NOMO-1 (cell line): ENCODE results near the gene LANCL2.

Experiments used
- DNase-seq, 2 experiments: peaks; one replicate each; lab custom pipeline; 2025; ENCODE audit not compliant: unreplicated experiment in 2 of 2; lab: John Stamatoyannopoulos, UW

Gene LANCL2

DNA sequence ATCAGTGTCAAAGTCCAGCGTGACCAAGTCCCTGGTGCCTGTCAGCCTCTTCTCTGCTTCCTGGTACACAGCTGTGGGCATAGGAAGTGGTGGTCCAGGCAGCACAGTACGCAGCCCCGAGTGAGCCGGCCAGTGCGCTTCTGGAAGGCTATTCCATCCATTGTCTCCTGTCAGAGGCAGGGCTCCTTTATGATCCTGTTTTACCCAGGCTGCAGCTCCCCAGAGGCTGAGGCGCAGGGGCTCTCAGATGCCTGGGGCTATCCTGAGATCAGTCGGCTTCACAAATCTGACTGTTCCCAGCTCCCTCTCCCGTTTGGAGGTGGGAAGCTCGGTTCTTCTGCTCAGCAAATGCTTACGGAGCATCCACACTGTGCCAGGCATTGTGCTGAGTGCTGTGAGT is 70.3 kb downstream of the LANCL2 start:
- no peak for DNase-seq

DNA sequence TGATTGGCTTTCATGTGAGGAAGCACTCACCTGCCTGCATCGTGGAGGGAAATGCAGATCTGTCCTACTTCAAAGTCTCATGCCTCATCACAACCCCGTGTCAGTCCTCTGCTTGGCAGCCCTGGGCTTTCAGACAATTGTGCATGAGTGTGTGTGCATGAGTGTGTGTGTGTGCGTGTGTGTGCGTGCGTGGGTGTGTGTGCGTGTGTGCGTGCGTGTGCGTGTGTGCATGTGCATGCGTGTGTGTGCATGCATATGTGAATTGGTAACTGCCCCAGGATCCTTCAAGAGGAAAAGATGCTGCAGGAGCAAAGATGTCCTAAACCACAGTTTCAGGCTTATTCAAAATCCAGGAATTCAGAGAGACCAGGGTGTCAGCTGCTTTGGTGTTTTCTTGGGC is 71.3 kb downstream of the LANCL2 start:
- DNase-seq: no peak

DNA sequence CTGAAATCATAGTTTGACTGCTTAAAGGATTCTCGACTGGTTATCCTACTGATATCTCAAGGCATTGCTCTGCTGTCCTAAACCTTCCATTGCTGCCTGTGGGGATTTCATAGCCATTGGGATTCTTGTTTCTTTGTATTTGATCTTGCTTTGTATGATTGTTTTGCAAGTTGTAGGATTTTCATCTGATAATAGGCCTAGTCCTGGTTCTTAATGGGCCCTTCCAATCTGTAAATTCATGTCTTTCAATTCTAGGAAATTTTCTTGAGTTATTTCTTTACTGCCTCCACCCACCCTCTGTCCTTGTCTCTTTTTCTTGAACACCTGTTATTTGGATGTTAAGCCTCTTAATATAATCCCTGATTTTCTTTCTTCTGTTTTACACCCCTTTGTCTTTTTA is 72.2 kb downstream of the LANCL2 start:
- DNase-seq: no peak

DNA sequence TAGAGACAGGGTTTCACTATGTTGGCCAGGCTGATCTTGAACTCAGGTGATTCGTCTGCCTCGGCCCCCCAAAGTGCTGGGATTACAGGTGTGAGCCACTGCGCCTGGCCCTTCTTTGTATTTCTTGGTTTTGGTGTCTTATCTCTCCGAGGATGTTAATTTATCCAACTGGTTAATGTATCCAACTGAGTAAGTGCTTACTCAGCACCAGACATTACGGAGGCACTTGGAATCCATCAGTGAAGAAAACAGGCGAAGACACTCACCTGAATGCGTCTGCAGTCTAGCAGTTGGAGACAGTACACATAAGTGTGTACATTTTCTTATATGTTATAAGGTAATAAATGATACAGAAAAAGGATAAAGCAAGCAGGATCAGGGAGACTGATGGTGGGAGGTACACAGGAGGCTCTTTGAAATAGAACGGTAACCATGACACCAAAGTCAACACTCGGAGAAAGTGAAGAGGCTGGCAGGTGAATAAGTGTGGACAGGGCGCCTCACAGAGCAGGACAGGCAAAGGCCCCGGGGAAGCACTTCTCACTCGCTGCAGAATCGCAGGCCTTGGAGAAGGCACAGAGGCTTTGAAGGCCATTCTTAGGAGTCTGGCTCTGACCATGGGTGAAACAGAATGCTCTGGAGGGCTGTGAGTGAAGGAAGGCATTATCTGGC is 73.1 kb downstream of the LANCL2 start:
- no peak for DNase-seq

DNA sequence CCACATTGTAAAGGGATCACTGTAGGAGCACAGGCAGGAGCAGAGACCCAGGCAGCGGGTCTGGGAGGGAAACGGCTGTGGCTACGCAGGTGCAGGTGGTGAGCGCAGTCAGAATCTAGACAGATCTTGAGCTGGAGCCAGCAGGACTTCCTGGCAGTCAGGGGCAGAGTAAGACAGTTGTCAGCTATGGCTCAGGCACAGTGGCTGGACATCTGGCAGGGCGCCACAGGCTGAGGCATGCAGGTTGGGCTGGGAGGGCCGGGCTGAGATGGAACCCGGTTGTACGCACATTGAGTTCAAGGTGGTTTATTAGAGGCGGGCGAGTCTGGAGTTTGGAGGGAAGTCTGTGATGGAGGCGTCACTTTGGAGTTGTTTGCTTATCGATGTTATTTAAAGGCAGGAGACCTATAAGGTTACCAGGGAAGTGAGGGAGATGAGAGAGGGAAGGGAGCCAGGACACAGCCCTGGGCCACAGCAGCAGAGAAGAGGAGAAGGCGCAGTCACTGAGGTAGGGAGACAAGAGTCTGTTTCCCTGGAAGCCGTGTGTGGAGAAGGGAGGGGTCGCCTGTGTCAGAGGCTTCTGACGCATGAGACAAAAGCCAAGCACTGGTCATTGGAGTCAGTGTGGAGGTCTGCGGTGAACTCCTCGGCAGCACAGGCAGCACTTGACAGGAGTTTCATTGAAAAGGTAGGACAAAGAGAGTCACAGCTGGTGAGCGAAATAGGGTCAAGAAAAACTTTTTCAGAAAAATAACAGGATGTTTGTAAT is 73.8 kb downstream of the LANCL2 start:
- DNase-seq: no peak

DNA sequence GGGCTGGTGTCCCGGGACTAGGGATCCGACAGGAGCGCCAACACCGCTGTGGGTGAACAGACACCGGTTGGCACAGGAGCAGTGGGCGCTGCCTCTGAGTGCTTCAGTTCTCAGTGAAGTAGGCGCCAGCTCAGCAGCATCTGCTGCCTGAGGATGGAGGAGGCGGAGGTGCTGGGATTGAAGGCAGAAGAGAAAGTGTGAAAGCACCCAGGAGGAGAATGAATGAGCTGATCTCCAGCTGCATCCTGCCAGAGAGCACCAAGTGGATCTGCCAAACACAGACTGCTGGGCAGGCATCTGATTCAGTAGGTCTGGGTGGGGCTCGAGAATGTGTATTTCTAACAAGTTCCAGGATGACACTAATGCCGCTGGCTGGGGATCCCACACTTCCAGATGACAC is 74.5 kb downstream of the LANCL2 start:
- DNase-seq: no peak

DNA sequence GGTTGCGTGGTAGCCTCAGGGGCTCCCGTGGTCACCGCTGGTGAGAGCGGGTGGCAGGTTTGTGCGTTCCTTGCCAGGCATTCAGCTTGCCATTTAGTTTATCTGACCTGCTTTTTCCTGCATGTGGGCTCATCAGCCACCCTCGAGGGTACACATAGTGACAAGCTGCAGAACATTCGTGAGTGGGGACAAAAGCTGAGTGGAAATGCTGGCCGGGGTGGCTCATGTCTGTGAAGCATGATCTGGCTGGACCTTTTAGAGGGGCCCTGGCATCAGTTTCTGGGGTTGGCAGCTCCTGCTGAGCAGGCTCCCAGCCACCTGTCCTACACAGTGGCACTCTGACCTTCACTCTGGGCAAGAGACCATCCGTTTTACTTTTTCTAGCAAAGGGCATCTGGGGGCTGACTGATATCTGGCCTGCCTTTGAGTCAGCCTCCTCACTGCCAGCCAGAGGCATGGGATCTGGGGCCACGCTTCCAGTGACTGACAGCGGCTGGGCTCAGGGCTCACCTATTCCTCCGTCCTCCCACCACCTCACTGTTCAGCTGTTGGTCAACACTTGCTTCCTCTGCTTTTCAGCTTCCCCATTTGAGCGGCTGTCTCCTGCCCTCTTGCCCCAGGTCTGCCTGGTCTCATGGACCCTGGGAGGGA is 75.0 kb downstream of the LANCL2 start:
- DNase-seq: no peak

DNA sequence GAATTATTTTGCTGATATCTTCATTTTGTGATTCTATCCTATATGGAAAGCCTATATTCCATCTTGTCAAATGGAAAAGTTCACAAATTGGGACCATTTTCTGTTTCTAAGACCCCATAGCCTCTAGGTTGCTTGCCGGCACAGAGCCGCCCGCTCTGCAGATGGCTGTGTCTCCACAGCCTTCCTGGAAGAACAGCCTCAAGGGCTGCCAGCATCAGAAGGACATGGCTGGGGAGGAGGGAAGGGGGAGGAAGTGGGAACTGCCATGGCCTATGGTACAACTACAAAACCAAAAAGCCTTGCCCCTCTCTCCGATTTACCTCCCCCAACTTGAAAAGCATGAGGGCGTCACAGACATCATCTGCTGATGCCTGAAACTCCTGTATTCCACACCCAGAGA is 75.9 kb downstream of the LANCL2 start:
- DNase-seq: no peak

DNA sequence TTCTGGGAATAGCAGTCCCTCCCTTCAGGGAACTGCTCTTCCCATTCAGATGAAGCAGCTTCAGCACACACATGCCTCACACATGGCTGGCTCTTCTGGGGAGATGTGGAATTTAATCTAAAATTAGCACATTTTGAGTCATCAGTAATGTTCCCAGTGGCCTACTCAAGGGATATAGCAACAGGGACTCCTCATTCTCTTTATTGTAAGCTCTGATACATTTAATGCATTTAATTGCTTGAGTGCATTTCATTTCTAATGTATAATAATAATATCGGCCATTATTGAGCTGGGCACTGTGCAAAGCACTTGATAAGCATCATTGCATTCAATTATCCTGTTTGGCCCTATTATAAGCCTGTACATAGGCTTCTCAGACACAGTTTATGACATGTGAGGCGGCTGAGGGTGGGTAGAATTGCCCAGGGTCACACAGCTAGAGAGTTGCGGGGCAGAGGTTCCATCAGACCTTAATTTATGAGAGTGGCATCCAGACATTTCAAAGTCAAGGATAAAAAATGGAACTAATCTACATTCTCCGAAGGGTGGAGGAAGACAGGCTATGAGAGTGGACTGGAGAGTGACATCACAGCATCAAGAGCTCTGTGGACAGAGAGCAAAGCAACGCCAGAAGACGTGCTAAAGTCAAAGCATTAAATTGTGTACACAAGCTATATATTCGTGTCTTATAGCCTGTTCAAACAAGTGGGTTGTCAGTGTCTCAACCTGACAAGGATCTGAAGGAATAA is 76.8 kb downstream of the LANCL2 start:
- no peak for DNase-seq

DNA sequence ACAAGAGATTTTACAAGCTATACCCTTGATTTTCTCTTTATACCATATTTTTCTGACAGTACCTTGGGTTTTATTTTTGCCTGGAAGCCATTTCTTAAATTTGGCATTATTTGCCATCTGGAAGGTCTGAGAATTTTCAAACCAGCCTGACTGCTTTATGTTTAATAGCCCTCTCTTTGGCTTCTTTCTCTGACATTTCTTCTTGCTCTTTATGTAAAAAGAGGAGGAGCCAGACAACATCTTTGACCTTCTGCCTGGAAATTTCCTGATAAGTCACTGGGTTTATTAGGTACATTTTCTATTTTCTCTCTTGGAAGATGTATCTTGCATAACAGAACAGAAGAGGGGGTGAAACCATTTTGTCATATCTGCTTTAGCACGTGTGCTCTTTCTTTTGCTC is 79.6 kb downstream of the LANCL2 start:
- DNase-seq: no peak

DNA sequence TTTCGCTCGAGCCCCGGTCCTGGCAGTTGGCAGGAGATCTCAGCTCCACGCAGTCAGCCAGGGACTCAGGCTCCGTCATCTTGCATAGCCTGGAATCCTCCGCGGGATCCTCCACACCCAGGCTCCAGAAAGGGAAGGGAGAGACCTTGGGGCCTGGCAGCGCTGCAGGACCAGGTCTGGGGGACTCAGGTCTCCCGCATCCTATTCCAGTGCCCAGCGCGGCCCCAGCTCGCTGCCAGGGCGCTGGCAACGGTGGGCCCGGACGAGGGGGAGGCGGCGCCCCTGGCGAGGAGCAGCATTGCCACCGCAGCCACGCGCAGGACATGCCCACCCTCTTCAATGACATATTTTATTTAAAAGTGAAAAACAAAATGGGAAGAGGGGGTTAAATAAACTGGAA is 83.4 kb downstream of the LANCL2 start:
- DNase-seq: no peak

DNA sequence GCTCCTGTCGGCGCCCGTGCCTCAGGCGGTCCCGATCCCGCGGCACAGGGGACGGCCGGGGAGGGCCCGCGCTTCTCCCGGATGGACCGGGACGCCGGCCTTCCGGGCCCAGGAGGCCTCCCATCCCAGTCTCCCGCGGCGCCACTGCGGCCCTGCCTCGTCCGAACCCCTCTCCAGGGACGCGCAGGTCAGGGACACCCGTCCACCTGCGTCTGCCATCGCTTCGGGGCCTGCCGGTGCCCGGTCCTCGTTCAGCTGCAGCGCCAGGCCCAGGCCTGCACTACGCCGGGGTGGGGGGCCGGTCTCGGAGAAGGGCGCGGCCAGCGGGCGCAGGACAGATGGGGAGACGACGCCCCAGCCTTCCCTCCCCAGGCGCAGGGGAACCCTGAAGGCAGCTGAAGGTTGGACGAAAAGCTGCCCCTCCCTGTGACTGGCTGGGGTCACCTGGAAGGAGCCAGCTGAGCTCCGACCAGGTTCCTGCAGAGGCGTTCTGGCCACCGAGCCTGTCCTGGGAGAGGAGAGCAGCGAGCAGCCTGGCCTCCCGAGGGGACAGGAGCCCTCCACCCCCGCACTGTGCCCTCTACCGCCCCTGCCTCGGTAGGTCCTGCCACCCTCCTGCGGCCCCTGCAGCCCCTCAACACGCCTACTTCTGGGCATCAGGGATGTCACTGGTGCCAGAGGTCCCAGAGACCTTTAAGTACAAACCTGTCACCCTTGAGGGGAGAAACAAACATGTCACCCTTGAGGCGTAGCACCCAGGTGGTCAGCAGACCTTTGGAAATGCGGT is 84.3 kb downstream of the LANCL2 start:
- no peak for DNase-seq

DNA sequence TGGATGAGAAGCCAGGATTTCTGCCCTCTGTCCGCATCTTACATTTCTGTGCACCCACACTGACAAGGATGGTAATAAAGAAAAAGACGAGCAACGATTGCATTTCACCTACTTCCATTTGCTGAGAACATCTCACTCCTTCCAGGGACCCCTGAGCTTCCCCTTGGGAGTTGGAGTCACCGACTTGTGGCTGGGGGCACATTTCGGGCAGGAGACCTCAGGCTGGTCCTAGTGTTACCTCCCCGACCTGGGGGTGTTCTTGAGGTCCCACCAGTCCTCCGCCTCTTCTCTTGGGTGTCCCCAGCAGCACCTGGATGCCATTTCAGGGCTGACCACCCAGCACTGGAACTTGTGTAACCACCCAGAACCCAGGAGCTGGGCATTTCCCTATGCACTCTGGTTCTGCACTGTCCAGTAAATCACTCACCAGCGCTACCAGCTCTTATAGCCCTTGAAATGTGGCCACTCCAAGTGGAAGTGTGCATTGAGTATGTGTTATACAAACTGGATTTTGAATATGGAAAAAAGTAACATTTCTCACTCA is 84.9 kb downstream of the LANCL2 start:
- no peak for DNase-seq

DNA sequence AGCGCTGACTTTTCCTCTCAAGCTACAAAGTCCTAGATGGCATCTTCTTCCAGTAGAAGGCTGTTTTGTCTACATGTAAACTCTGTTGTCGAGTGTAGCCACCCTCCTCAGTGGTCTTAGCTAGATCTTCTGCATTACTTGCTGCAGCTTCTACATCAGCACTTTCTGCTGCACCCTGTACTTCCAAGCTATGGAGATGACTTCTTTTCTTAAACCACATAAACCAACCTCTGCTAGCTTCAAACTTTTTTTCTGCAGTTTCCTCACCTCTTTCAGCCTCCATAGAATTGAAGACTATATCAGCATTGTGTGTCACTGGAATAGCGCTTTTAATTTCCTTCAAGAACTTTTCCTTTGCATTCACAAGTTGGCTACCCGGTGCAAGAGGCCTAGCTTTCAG is 87.8 kb downstream of the LANCL2 start:
- DNase-seq: no peak

DNA sequence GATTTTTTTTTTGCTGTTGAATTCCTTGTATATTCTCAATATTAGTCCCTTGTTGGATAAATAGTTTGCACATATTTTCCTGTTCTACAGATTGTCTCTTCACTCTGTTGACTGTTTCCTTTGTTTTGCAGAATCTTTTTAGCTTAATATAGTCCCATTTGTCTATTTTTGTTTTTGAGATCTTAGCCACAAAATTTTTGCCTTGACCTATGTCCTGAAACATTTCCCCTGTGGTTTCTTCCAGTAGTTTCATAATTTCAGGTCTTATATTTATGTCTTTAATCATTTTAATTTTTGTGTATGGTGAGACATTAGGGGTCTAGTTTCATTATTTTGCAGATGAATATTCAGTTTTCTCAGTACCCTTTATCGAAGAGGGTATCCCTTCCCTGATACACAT is 92.7 kb downstream of the LANCL2 start:
- DNase-seq: no peak

DNA sequence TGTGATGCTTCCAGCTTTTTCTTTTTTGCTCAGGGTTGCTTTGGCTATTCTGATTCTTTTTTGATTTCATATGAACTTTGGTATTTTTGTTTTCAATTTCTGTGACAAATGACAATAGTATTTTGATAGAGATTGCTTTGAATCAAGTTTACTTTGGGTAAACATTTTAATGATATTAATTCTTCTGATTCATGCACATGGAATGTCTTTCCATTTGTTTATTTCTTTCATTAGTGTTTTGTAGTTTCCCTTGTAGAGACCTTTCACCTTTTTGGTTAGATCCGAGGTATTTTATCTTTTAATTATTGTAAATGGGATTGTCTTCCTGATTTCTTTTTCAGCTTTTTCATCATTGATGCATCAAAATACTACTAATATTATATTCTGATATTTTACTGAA is 93.2 kb downstream of the LANCL2 start:
- no peak for DNase-seq

DNA sequence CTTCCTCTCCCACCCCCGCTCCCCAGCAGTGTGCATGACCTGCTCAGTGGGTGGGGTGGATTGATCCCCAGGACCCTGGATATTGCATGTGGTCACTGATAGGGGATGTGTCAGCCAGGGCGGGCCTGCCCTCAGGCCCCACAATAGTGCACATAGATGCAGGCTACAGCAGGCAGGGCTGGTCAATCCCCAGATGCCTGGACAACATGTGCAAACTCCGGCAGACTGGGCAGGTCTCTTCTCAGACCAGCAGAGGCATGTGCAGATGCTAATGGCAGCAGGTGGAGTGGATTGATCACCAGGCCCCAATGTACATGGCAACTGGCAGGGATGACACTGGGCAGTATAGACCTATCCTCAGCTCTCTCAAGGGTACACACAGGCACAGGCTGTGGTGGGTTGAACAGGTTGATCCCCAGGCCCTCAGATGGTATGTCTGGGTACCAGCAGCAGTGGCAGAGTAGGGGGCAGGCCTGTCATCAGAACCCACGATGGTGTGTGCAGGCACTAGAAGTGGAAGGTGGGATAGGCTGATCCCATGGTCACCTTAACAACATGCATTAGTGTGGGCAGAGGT is 98.6 kb downstream of the LANCL2 start:
- DNase-seq: no peak

DNA sequence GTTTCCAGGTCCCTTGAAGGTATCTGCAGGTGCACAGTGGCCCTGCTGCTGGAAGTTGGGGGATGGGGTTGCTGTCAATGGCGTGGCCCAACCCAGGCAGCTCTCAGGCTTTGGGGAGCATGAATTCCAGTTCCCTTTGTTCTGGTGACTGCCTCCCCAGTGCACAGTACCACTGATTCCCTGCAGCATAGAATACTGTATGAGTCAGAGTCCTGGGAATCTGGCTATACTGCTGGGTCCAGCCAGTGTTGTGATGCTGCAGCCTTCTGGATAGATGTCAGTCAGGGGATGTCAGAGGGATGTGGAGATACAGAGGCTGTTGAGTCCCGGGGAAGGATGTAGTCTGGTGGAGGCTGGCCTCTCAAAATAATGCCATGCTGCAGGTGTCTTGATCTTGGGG is 99.3 kb downstream of the LANCL2 start:
- DNase-seq: no peak

DNA sequence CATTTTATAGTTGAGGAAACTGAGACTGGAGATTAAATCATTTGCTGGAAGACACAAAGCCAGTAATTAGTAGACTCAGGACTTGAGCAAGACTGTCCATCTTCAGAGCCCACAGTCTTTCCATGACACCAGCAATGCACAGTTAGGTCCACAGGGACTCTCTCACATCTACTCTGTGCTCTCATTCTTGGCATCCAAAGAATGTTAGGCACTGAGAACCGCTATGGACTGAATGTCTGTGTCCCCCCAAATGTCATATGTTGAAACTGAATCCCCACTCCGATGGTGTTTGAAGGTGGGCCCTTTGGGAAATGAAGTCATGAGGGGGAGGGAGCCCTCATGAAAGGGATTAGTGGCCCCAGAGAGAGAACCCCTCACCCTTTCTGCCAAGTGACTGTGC is 100.6 kb downstream of the LANCL2 start:
- DNase-seq: no peak

DNA sequence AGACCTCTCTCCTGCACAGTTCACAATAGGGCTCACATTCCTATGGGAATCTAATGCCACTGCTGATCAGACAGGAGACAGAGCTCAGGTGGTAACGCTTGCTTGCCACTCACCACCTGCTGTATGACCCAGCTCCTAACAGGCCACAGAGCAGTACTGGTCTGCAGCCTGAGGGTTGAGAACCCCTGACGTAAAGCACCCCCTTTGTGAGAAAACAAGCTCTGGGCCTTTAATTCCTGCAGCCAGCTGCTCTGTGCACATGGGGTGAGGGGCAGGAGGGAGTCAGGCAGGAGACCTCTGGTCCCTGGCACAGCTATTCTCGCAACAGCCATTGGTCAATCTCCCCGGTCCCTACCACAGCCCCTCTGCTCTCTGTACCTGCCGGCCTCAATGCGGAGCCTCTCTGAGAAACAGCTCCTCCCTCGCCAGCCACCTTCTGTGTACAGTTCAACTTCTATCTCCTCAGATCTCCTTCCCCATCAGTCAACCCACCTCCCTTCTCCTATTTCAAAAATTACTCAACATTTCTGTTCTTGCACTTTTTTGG is 102.0 kb downstream of the LANCL2 start:
- DNase-seq: no peak
